GM23248 (cell line): ENCODE data around the gene CCM2. TPM values are rescaled to one million over a fixed set of nuclear protein-coding genes. Genes with fewer than 3 reads are reported as not detected.
"Not testable (repeated sequence)": the region's sequence is repeated elsewhere in the genome, so short reads cannot be mapped to it uniquely, and the experiment has no call there.

Experiments
- DNase-seq: peaks from one replicate; pipeline ENCODE4 v3.0.0-alpha.2; 2015
- H2AFZ ChIP-seq: fragments of 200-600 bp; sonication (generic); 2 replicates; pipeline ENCODE4 v1.6.1; 2016; ENCODE audit warnings: antibody characterized with exemption
- H3F3A ChIP-seq: fragments of 200-600 bp; sonication (generic); 2 replicates; pipeline ENCODE4 v1.6.1; 2016; ENCODE audit warnings: mild to moderate bottlenecking, antibody characterized with exemption, mixed run types; ENCODE audit not compliant: insufficient read depth
- H3K27ac ChIP-seq: fragments of 200-600 bp; sonication (generic); 2 replicates; pipeline ENCODE4 v1.5.1; 2016; ENCODE audit warnings: mild to moderate bottlenecking
- H3K27me3 ChIP-seq: fragments of 200-600 bp; sonication (generic); replicated peaks from 2 replicates; pipeline ENCODE4 v1.6.1; 2016; ENCODE audit warnings: mild to moderate bottlenecking; ENCODE audit not compliant: insufficient read depth
- H3K36me3 ChIP-seq: fragments of 200-600 bp; sonication (generic); 2 replicates; pipeline ENCODE4 v1.6.1; 2016; ENCODE audit warnings: low read depth, mild to moderate bottlenecking
- H3K4me1 ChIP-seq: fragments of 200-600 bp; sonication (generic); 2 replicates; pipeline ENCODE4 v1.6.1; 2016; ENCODE audit warnings: mild to moderate bottlenecking; ENCODE audit not compliant: insufficient read depth
- H3K4me2 ChIP-seq: fragments of 200-600 bp; sonication (generic); one replicate; pipeline ENCODE4 v1.6.1; 2016; ENCODE audit warnings: mild to moderate bottlenecking; ENCODE audit not compliant: unreplicated experiment
- H3K4me3 ChIP-seq: fragments of 200-600 bp; sonication (generic); 2 replicates; pipeline ENCODE4 v1.5.1; 2016; ENCODE audit warnings: mild to moderate bottlenecking
- H3K79me2 ChIP-seq: fragments of 200-600 bp; sonication (generic); 2 replicates; pipeline ENCODE4 v1.6.1; 2016; ENCODE audit warnings: mild to moderate bottlenecking; ENCODE audit not compliant: insufficient read depth
- H3K9ac ChIP-seq: fragments of 200-600 bp; sonication (generic); 2 replicates; pipeline ENCODE4 v1.6.1; 2016; ENCODE audit warnings: mild to moderate bottlenecking
- H3K9me2 ChIP-seq: fragments of 200-600 bp; sonication (generic); 2 replicates; pipeline ENCODE4 v1.6.1; 2016; ENCODE audit warnings: mixed run types, mild to moderate bottlenecking, moderate library complexity; ENCODE audit not compliant: insufficient read depth
- H3K9me3 ChIP-seq: fragments of 200-600 bp; sonication (generic); one replicate; pipeline ENCODE4 v1.6.1; 2017; ENCODE audit warnings: low read depth
- H4K20me1 ChIP-seq: fragments of 200-600 bp; sonication (generic); 2 replicates; pipeline ENCODE4 v1.6.0; 2016; ENCODE audit not compliant: insufficient read depth
- EZH2 ChIP-seq: fragments of 200-600 bp; sonication (generic); IDR thresholded peaks from 2 replicates; pipeline ENCODE4 v1.6.1; 2018; ENCODE audit warnings: antibody characterized with exemption, mild to moderate bottlenecking; ENCODE audit not compliant: insufficient read depth, poor library complexity, severe bottlenecking
- EZH2phosphoT487 ChIP-seq: fragments of 200-600 bp; sonication (generic); IDR thresholded peaks from 2 replicates; pipeline ENCODE4 v1.6.1; 2018; ENCODE audit warnings: antibody characterized with exemption, moderate library complexity, mild to moderate bottlenecking, low read depth; ENCODE audit not compliant: insufficient read depth
- WGBS, 2 experiments: methylation state at CpG; one replicate each; pipeline ENCODE4 v1.1.6; 2015 to 2017; ENCODE audit warnings: low lambda C conversion rate in 2 of 2, low coverage in 1 of 2; ENCODE audit errors: missing lambda C conversion rate in 2 of 2; 5-methylcytosine and 5-hydroxymethylcytosine counted together
- in situ Hi-C: fragments of 300-500 bp; cut with MboI; formaldehyde crosslinking; loops from 2 replicates; pipeline ENCODE4 v1.15.0; 2020
- polyA plus RNA-seq: library from polyadenylated mRNA; unstranded; fragments of >200 nt; fragmentation: Nextera tagmentation; extraction: Ambion mirVana; gene quantifications from 2 replicates; pipeline ENCODE4 v1.2.1, GENCODE V29; 2016
- total RNA-seq: library from RNA; depleted of rRNA; stranded (reverse); fragments of >200 nt; shearing (Covaris generic); gene quantifications from 2 replicates; pipeline ENCODE4 v1.2.3, GENCODE V29; 2014

Gene CCM2
- total and polyA plus RNA-seq, 2 experiments from 2014 or later: 63.8 to 69.3 TPM

DNA sequence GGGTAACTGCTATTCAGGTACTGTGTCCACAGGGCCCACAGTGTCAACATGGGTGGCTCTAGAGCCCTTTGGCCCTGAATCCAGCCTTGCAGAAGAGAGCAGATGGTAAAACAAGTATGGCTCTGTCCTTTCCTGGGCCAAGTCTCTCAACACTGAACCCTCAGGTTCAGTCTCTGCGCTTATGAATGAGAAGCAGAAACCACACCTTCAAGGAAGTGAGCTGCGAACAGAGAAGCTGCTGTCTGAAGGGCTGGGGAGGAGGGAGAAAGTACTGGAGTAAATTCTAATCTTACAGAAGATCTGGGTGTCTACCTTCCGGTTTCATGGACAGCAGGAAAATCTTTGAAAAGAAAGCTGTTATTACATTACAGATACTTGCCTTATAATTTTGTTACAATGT, 107.4 kb downstream of the CCM2 start:
- peaks cover 35% of the 10 kb centered on the region; the same call in 1 of the 2 replicates for H3K36me3 ChIP-seq
- no peaks in the 10 kb centered on the region for H3K27me3 ChIP-seq
- H3K9ac ChIP-seq: 0 out of 2 replicates have a peak overlapping the region, but pooled peaks have one; percentile 24
- no peak overlapping the region for H3K4me3 ChIP-seq
- 0 out of 2 replicates have a peak, but pooled peaks cover 3% of the 10 kb centered on the region for H3F3A ChIP-seq
- H3K4me1 ChIP-seq: peaks cover 7% of the 10 kb centered on the region
- peaks cover 67% of the 10 kb centered on the region for H3K79me2 ChIP-seq
- H3K27ac ChIP-seq: no peak overlapping the region
- TF ChIP-seq EZH2 (no peak), EZH2phosphoT487 (no peak)
- in situ Hi-C loops: loop anchor here (25.0 kb wide), 1 partner anchor 520 kb away; the partner anchor contains the start of gene TMED4
- no peak overlapping the region for H3K4me2 ChIP-seq
- no peak for DNase-seq
- no peaks in the 10 kb centered on the region for H4K20me1 ChIP-seq
- no peak overlapping the region for H2AFZ ChIP-seq
- H3K9me2 ChIP-seq: no peaks in the 10 kb centered on the region
- 97 to 98% methylated on average over 3 of the region's 3 CpGs for whole genome bisulfite sequencing, 2 experiments
- no peaks in the 10 kb centered on the region for H3K9me3 ChIP-seq

DNA sequence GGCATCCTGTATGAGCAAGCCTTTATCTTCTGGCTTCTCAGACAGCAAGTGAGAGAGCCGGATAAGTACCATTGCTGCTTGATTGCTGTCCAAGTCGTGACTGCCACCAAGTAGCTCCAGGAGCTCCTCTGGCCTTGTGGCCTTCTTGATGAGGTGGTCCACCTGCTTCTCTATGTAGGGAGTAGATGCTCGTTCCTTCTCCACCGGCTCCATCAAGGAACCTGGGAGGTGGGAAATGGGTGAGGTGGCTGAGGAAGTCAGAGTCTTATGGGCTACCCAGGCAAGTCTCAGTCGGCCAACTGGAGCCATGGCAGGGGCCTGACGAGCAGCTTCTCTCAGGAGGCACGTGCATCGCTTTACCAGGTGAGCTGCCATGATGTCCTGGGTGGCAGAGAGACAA, 108.9 kb downstream of the CCM2 start:
- Histone ChIP-seq H3K79me2 (peaks cover 67% of the 10 kb centered on the region), H3K9ac (no peak overlapping the region)

DNA sequence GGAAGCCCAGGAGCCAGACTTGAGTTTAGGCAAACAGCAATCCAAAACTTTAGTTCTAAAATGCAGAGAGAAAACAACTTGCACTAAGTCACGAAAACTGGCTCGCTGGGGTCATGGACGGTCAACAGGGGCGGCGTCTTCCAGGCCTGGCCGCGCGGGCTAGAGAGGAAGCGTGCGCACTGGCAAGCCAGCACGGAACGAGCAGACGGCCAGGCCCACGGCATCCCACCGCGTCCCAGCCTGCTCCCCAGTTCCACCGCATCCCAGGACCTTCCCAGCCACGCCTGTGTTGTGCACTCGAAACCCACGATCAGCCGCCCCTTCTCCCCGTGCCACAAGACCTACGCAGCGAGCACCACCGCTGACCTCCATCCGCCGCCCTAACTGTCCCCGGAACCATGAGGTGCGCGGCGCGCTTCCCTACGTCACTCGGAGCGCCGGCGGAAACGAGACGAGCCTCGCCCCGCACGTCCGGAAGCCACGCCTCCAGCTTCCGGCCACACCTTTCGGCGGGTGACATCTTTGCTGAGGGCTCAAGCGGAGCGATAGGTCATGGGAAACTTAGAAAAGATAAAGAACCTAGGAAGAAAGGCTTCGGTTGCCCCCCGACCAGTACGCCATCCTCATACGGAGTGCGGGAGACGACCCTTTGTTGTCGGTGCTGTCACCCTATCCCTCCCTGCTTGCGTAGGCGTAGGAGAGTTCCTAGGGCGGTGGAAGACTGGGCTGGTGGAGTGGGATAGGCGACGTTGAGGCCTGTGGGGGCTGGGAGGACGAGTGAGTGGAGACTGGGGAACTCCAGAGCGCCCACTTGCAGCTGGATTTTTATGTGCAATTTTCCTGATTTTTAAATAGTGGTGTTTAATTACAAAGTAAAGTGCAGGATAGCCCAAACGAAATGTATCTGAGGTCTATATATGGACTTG, 111.6 kb downstream of the CCM2 start, which contains the start of gene TBRG4:
Gene TBRG4 (minus strand): TSS at position 400 of the 926 bp plus-strand sequence. CDS start 2,460 bp downstream, outside the sequence.
- peak within 1 kb of the TSS; percentile 86 for H3K4me3 ChIP-seq
- peak within 1 kb of the TSS; percentile 81 for H3K4me2 ChIP-seq
- H4K20me1 ChIP-seq: no peaks in the 10 kb centered on the region
- H3K9me2 ChIP-seq: no peaks in the 10 kb centered on the region
- TF ChIP-seq EZH2phosphoT487 (no peak), EZH2 (no peak)
- peak within 1 kb of the TSS; percentile 95 for H3K27ac ChIP-seq
- DNase-seq: peak; percentile 98
- no peaks in the 10 kb centered on the region for H3K9me3 ChIP-seq
- H3F3A ChIP-seq: 0 out of 2 replicates have a peak, but pooled peaks cover 3% of the 10 kb centered on the region
- H3K9ac ChIP-seq: peak within 1 kb of the TSS; percentile 93
- peaks cover 49% of the 10 kb centered on the region for H3K79me2 ChIP-seq
- peak within 1 kb of the TSS; percentile 86 for H2AFZ ChIP-seq
- in situ Hi-C loops: loop anchor here (25.0 kb wide), 1 partner anchor 524 kb away; the partner anchor contains the start of gene TMED4
- H3K4me1 ChIP-seq: peaks cover 11% of the 10 kb centered on the region
- peaks cover 21% of the 10 kb centered on the region; the same call in 1 of the 2 replicates for H3K36me3 ChIP-seq
- H3K27me3 ChIP-seq: no peaks in the 10 kb centered on the region
- WGBS, 2 experiments: 1% methylated on average over 64 of the region's 64 CpGs

More for the DNA sequence above, 108.9 kb downstream of the CCM2 start:
- Histone ChIP-seq H3K27ac (no peak overlapping the region), H3K4me1 (peaks cover 11% of the 10 kb centered on the region), H3F3A (0 out of 2 replicates have a peak, but pooled peaks cover 3% of the 10 kb centered on the region), H3K9me3 (no peaks in the 10 kb centered on the region), H3K9me2 (no peaks in the 10 kb centered on the region), H4K20me1 (no peaks in the 10 kb centered on the region), H3K27me3 (no peaks in the 10 kb centered on the region), H2AFZ (no peak overlapping the region), H3K4me2 (no peak overlapping the region), H3K4me3 (no peak overlapping the region), H3K36me3 (peaks cover 35% of the 10 kb centered on the region; the same call in 1 of the 2 replicates)
- in situ Hi-C loops: loop anchor here (25.0 kb wide), 1 partner anchor 522 kb away; the partner anchor contains the start of gene TMED4
- TF ChIP-seq EZH2phosphoT487 (no peak), EZH2 (no peak)
- WGBS, 2 experiments: 95 to 97% methylated on average over 8 of the region's 8 CpGs
- DNase-seq: no peak

- Histone ChIP-seq H4K20me1 (no peaks in the 10 kb centered on the region), H3K27me3 (no peaks in the 10 kb centered on the region), H3K4me2 (peak overlapping the region; percentile 80), H3K27ac (peak overlapping the region; percentile 95), H3K79me2 (peaks cover 38% of the 10 kb centered on the region), H3F3A (0 out of 2 replicates have a peak, but pooled peaks cover 3% of the 10 kb centered on the region), H3K4me1 (peaks cover 11% of the 10 kb centered on the region), H3K4me3 (peak overlapping the region; percentile 86), H3K9ac (peak overlapping the region; percentile 93), H3K9me3 (no peaks in the 10 kb centered on the region), H3K36me3 (peaks cover 14% of the 10 kb centered on the region; the same call in 1 of the 2 replicates), H3K9me2 (no peaks in the 10 kb centered on the region), H2AFZ (peak overlapping the region; percentile 86)
- peak; percentile 52 for DNase-seq
- in situ Hi-C loops: loop anchor here (25.0 kb wide), 1 partner anchor 525 kb away; the partner anchor contains the start of gene TMED4
- WGBS, 2 experiments: 87 to 95% methylated on average over 1 of the region's 1 CpG
- no peak for TF ChIP-seq EZH2phosphoT487
- no peak for TF ChIP-seq EZH2
Observed at GRCh38 chr7:45112648-45113047, 112.6 kb downstream of the CCM2 start.

- H2AFZ ChIP-seq, DNase-seq, H3K4me3 ChIP-seq, H3K27ac ChIP-seq, H3F3A ChIP-seq, H3K9ac ChIP-seq, H3K36me3 ChIP-seq, H3K4me1 ChIP-seq, H3K9me2 ChIP-seq, H4K20me1 ChIP-seq, H3K9me3 ChIP-seq, H3K4me2 ChIP-seq, H3K27me3 ChIP-seq: not testable (repeated sequence)
- in situ Hi-C loops: loop anchor here (25.0 kb wide), 1 partner anchor 527 kb away; the partner anchor contains the start of gene TMED4
- H3K79me2 ChIP-seq: peaks cover 22% of the 10 kb centered on the region
- 69 to 71% methylated on average over 1 of the region's 1 CpG for WGBS, 2 experiments
Observed at GRCh38 chr7:45114257-45114656, 114.3 kb downstream of the CCM2 start.
